T-helper 17 cell (primary cell): ENCODE measurements around the gene TDP1. TPM values are rescaled to one million over a fixed set of nuclear protein-coding genes. Genes with fewer than 3 reads are reported as not detected.

Experiments
- ATAC-seq: fragments of 150-1000 bp; cut with Tn5 transposase; 2 replicates; pipeline ENCODE4 v1.10.0; 2021; ENCODE audit warnings: mild to moderate bottlenecking, moderate library complexity
- DNase-seq, 3 donors: peaks; one replicate each; pipeline versions ENCODE4 v3.0.0 to v3.0.0-alpha.2; 2020 to 2021
- H3K9me3 ChIP-seq: one replicate; pipeline ENCODE4 v1.7.0; 2013; ENCODE audit warnings: low read length, mild to moderate bottlenecking; ENCODE audit not compliant: control insufficient read depth, poor library complexity, severe bottlenecking
- H3K27ac Mint-ChIP-seq: one replicate; pipeline ENCODE4 v1.8.0; 2022; ENCODE audit warnings: mild to moderate bottlenecking, moderate library complexity, mixed read lengths
- H3K27me3 Mint-ChIP-seq: one replicate; pipeline ENCODE4 v1.8.0; 2022; ENCODE audit warnings: mixed read lengths
- H3K36me3 Mint-ChIP-seq: one replicate; pipeline ENCODE4 v1.8.0; 2022; ENCODE audit warnings: low read depth, mixed read lengths
- H3K4me1 Mint-ChIP-seq: one replicate; pipeline ENCODE4 v1.8.0; 2022; ENCODE audit warnings: mild to moderate bottlenecking, mixed read lengths
- H3K4me3 Mint-ChIP-seq: one replicate; pipeline ENCODE4 v1.8.0; 2022; ENCODE audit warnings: mild to moderate bottlenecking, moderate library complexity, mixed read lengths
- total RNA-seq, 4 donors: library from RNA in 2 of 4; stranded (reverse) in 2 of 4; gene quantifications; one replicate each; pipeline ENCODE4 v1.2.3 and lab custom pipeline; 2022 to 2026

Gene TDP1
- total RNA-seq, 2 donors from 2014 or later: 50.5 to 53.9 TPM

GRCh38 chr14:89986462-89987160 lies 30.9 kb downstream of the TDP1 start:
- no peaks in the 10 kb centered on the region for H3K9me3 ChIP-seq
- Mint-ChIP-seq H3K4me1 (no peaks in the 10 kb centered on the region), H3K27me3 (no peaks in the 10 kb centered on the region), H3K36me3 (peaks cover 4% of the 10 kb centered on the region), H3K4me3 (no peak overlapping the region), H3K27ac (no peak overlapping the region)
- DNase-seq (no peak), ATAC-seq (no peak)

- H3K27ac Mint-ChIP-seq: no peak overlapping the region
- DNase-seq (no peak), ATAC-seq (no peak)
- H3K27me3 Mint-ChIP-seq: no peaks in the 10 kb centered on the region
- peaks cover 3% of the 10 kb centered on the region for H3K36me3 Mint-ChIP-seq
- no peaks in the 10 kb centered on the region for H3K9me3 ChIP-seq
- no peak overlapping the region for H3K4me3 Mint-ChIP-seq
- H3K4me1 Mint-ChIP-seq: no peaks in the 10 kb centered on the region
Measured at GRCh38 chr14:89987161-89987475, 31.4 kb downstream of the TDP1 start.

GRCh38 chr14:89988787-89989186 lies 33.1 kb downstream of the TDP1 start:
- no peak for ATAC-seq
- Mint-ChIP-seq H3K4me1 (no peaks in the 10 kb centered on the region), H3K4me3 (no peak overlapping the region), H3K27me3 (no peaks in the 10 kb centered on the region), H3K36me3 (peaks cover 7% of the 10 kb centered on the region), H3K27ac (no peak overlapping the region)
- H3K9me3 ChIP-seq: no peaks in the 10 kb centered on the region
- DNase-seq: no peak

- Mint-ChIP-seq H3K27me3 (no peaks in the 10 kb centered on the region), H3K36me3 (peaks cover 8% of the 10 kb centered on the region), H3K27ac (no peak overlapping the region), H3K4me1 (no peaks in the 10 kb centered on the region), H3K4me3 (no peak overlapping the region)
- ATAC-seq (no peak), DNase-seq (no peak)
- no peaks in the 10 kb centered on the region for H3K9me3 ChIP-seq
Measured at GRCh38 chr14:89990218-89990617, 34.5 kb downstream of the TDP1 start.

- no peak for ATAC-seq
- no peaks in the 10 kb centered on the region for H3K27me3 Mint-ChIP-seq
- H3K9me3 ChIP-seq: no peaks in the 10 kb centered on the region
- no peaks in the 10 kb centered on the region for H3K4me1 Mint-ChIP-seq
- H3K4me3 Mint-ChIP-seq: no peak overlapping the region
- no peak overlapping the region for H3K27ac Mint-ChIP-seq
- peaks cover 10% of the 10 kb centered on the region for H3K36me3 Mint-ChIP-seq
- DNase-seq: no peak
Measured at GRCh38 chr14:89990623-89991275, 35.0 kb downstream of the TDP1 start.

- H3K4me1 Mint-ChIP-seq: peaks cover 2% of the 10 kb centered on the region
Measured at GRCh38 chr14:89992273-89992672, 36.5 kb downstream of the TDP1 start.

GRCh38 chr14:89996963-89997362 lies 41.2 kb downstream of the TDP1 start:
- Mint-ChIP-seq H3K4me3 (no peak overlapping the region), H3K27ac (no peak overlapping the region), H3K36me3 (peaks cover 21% of the 10 kb centered on the region), H3K27me3 (no peaks in the 10 kb centered on the region), H3K4me1 (peaks cover 2% of the 10 kb centered on the region)
- DNase-seq: no peak
- no peaks in the 10 kb centered on the region for H3K9me3 ChIP-seq
- no peak for ATAC-seq

More at GRCh38 chr14:89992273-89992672, 36.5 kb downstream of the TDP1 start:
- DNase-seq (no peak), ATAC-seq (no peak)
- Mint-ChIP-seq H3K27ac (no peak overlapping the region), H3K36me3 (peaks cover 18% of the 10 kb centered on the region), H3K27me3 (no peaks in the 10 kb centered on the region), H3K4me3 (no peak overlapping the region)
- no peaks in the 10 kb centered on the region for H3K9me3 ChIP-seq

GRCh38 chr14:90000935-90001334 lies 45.2 kb downstream of the TDP1 start:
- ATAC-seq: no peak
- Mint-ChIP-seq H3K4me1 (peaks cover 5% of the 10 kb centered on the region), H3K27ac (no peak overlapping the region), H3K27me3 (no peaks in the 10 kb centered on the region), H3K36me3 (peaks cover 13% of the 10 kb centered on the region), H3K4me3 (no peak overlapping the region)
- no peaks in the 10 kb centered on the region for H3K9me3 ChIP-seq
- DNase-seq: no peak

GRCh38 chr14:90003526-90004307 lies 48.0 kb downstream of the TDP1 start:
- no peak for DNase-seq
- H3K36me3 Mint-ChIP-seq: peaks cover 9% of the 10 kb centered on the region
- H3K4me3 Mint-ChIP-seq: no peak overlapping the region
- peaks cover 3% of the 10 kb centered on the region for H3K4me1 Mint-ChIP-seq
- ATAC-seq: no peak
- H3K27me3 Mint-ChIP-seq: no peaks in the 10 kb centered on the region
- H3K9me3 ChIP-seq: no peaks in the 10 kb centered on the region
- peak overlapping the region; percentile 21 for H3K27ac Mint-ChIP-seq

GRCh38 chr14:90005441-90005840 lies 49.7 kb downstream of the TDP1 start:
- ATAC-seq: no peak
- no peaks in the 10 kb centered on the region for H3K9me3 ChIP-seq
- Mint-ChIP-seq H3K27ac (no peak overlapping the region), H3K27me3 (no peaks in the 10 kb centered on the region), H3K4me1 (peaks cover 3% of the 10 kb centered on the region), H3K36me3 (peaks cover 12% of the 10 kb centered on the region), H3K4me3 (no peak overlapping the region)
- no peak for DNase-seq

GRCh38 chr14:90005939-90006530 lies 50.3 kb downstream of the TDP1 start:
- H3K9me3 ChIP-seq: no peaks in the 10 kb centered on the region
- DNase-seq: no peak
- Mint-ChIP-seq H3K27me3 (no peaks in the 10 kb centered on the region), H3K36me3 (peaks cover 13% of the 10 kb centered on the region), H3K4me3 (no peak overlapping the region), H3K27ac (no peak overlapping the region), H3K4me1 (peaks cover 3% of the 10 kb centered on the region)
- no peak for ATAC-seq

- Mint-ChIP-seq H3K4me3 (no peak overlapping the region), H3K36me3 (peaks cover 15% of the 10 kb centered on the region), H3K27me3 (no peaks in the 10 kb centered on the region), H3K27ac (peak overlapping the region; percentile 24), H3K4me1 (peaks cover 4% of the 10 kb centered on the region)
- no peaks in the 10 kb centered on the region for H3K9me3 ChIP-seq
- ATAC-seq: no peak
- no peak for DNase-seq
Measured at GRCh38 chr14:90017371-90017770, 61.6 kb downstream of the TDP1 start.

GRCh38 chr14:90019824-90020523 lies 64.2 kb downstream of the TDP1 start:
- Mint-ChIP-seq H3K36me3 (peaks cover 24% of the 10 kb centered on the region), H3K27me3 (no peaks in the 10 kb centered on the region), H3K4me3 (no peak overlapping the region), H3K4me1 (peaks cover 4% of the 10 kb centered on the region), H3K27ac (no peak overlapping the region)
- DNase-seq (no peak), ATAC-seq (no peak)
- no peaks in the 10 kb centered on the region for H3K9me3 ChIP-seq
